ENCODE measurements around the gene APOL4. TPM values are rescaled to one million over a fixed set of nuclear protein-coding genes. Genes with fewer than 3 reads are reported as not detected.
"Not testable (repeated sequence)": the region's sequence is repeated elsewhere in the genome, so short reads cannot be mapped to it uniquely, and the experiment has no call there.

Gene APOL4
- total RNA-seq, 1 donor from 2014 or later: 15.0 TPM

DNA sequence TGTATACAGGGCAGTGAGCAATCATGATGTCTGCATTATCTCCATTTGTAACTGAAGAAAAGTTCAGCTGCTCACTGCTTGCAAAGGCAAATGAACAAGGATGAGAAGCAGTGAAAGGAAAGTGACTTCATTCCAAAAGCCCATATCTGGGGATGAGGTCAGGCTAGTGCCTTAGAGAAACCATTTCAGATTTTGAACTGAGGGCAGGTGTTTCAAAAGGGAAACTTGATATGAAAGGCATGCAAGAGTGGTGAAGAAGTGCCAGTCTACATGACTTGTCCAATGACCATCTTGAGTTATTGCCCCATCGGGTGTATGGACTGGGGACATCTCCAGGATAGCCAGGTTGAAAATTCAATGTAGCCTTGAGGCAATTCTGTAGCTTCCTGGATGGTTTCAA lies 7.3 kb upstream of the APOL4 start:
- Mint-ChIP-seq H3K36me3 (peaks cover 8% of the 10 kb centered on the region), H3K4me1 (peaks cover 41% of the 10 kb centered on the region), H3K9me3 (peaks cover 21% of the 10 kb centered on the region)

DNA sequence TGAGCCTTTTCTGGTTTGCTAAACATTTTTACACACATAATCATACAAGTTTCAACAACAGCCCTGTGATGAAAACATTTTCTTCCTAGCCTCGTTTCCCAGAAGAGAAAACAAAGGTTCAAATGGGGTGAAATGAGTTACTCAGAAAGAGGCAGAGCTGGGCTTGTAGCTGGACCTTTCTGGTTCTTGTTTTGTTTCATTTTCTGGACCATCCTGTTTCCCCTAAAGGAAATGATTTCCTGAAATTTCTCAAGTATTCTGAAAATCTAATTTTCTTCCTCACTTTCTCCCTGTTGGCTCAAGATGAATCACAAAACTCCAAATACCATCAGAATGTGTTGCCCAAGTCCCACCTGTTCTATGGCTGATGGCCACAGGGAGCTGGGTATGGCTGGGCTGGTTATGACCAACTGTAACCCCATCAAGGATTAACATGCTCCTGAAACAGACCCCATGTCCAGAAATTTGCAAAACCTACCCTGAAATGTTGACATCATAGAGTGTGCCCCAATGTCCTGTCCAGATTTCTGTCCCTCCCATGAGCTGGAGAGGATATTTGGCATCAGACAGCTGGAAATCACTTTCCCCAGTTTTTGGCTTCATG lies 6.7 kb upstream of the APOL4 start:
- Mint-ChIP-seq H3K4me3 (no peak overlapping the region), H3K27me3 (ENCODE audit: low read depth) (no peaks in the 10 kb centered on the region), H3K36me3 (peaks cover 8% of the 10 kb centered on the region), H3K4me1 (peaks cover 44% of the 10 kb centered on the region), H3K9me3 (peaks cover 21% of the 10 kb centered on the region), H3K27ac (no peak overlapping the region)
- no peak for DNase-seq (ENCODE audit: low spot score in 2 of 2, unreplicated experiment in 2 of 2)
- TF ChIP-seq, protein P1, sequence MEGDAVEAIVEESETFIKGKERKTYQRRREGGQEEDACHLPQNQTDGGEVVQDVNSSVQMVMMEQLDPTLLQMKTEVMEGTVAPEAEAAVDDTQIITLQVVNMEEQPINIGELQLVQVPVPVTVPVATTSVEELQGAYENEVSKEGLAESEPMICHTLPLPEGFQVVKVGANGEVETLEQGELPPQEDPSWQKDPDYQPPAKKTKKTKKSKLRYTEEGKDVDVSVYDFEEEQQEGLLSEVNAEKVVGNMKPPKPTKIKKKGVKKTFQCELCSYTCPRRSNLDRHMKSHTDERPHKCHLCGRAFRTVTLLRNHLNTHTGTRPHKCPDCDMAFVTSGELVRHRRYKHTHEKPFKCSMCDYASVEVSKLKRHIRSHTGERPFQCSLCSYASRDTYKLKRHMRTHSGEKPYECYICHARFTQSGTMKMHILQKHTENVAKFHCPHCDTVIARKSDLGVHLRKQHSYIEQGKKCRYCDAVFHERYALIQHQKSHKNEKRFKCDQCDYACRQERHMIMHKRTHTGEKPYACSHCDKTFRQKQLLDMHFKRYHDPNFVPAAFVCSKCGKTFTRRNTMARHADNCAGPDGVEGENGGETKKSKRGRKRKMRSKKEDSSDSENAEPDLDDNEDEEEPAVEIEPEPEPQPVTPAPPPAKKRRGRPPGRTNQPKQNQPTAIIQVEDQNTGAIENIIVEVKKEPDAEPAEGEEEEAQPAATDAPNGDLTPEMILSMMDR (IDR thresholded peaks at IDR 0.05; ENCODE audit: unreplicated experiment): no peak

More for the DNA sequence above, 7.3 kb upstream of the APOL4 start:
- Mint-ChIP-seq H3K4me3 (no peak overlapping the region), H3K27ac (no peak overlapping the region), H3K27me3 (ENCODE audit: low read depth) (no peaks in the 10 kb centered on the region)
- DNase-seq (ENCODE audit: low spot score in 2 of 2, unreplicated experiment in 2 of 2): no peak
- TF ChIP-seq, protein P1 (IDR thresholded peaks at IDR 0.05; ENCODE audit: unreplicated experiment): no peak

DNA sequence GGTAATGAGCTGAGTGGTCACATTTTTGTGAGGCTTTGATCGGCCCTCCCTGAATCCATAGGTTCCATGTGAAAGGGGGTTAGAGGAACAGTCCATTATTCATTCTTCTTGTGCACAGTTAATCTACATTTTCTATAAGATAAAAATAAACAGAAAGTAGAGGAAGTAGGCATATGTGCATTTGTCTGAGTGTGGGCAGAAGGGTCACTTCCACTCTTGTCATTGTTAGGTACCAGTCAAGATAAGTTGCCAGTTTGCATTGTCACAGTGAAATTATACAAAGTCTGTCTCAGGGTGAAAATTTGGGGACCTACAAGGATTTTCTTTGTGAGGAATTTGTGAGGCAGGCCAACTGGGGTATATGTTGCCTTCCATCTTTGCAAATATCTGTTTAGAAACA lies 4.6 kb upstream of the APOL4 start:
- no peak for DNase-seq (ENCODE audit: low spot score in 2 of 2, unreplicated experiment in 2 of 2)
- Mint-ChIP-seq H3K27ac (peak overlapping the region; percentile 68), H3K9me3 (peaks cover 20% of the 10 kb centered on the region), H3K4me1 (peaks cover 61% of the 10 kb centered on the region), H3K36me3 (peaks cover 8% of the 10 kb centered on the region), H3K4me3 (no peak overlapping the region), H3K27me3 (ENCODE audit: low read depth) (no peaks in the 10 kb centered on the region)
- TF ChIP-seq, protein P1 (IDR thresholded peaks at IDR 0.05; ENCODE audit: unreplicated experiment): no peak

GRCh38 chr22:36205573-36205972 lies 4.0 kb upstream of the APOL4 start:
- not testable (repeated sequence) for DNase-seq (ENCODE audit: low spot score in 2 of 2, unreplicated experiment in 2 of 2); H3K27ac Mint-ChIP-seq; H3K27me3 Mint-ChIP-seq (ENCODE audit: low read depth); H3K36me3 Mint-ChIP-seq; H3K4me3 Mint-ChIP-seq
- Mint-ChIP-seq H3K4me1 (peaks cover 59% of the 10 kb centered on the region), H3K9me3 (peaks cover 16% of the 10 kb centered on the region)

- Mint-ChIP-seq H3K27ac (peak overlapping the region; percentile 13), H3K27me3 (ENCODE audit: low read depth) (no peaks in the 10 kb centered on the region), H3K36me3 (peaks cover 5% of the 10 kb centered on the region), H3K4me1 (peaks cover 61% of the 10 kb centered on the region), H3K4me3 (no peak overlapping the region), H3K9me3 (peaks cover 8% of the 10 kb centered on the region)
- DNase-seq (ENCODE audit: low spot score in 2 of 2, unreplicated experiment in 2 of 2): no peak
- TF ChIP-seq, protein P1 (IDR thresholded peaks at IDR 0.05; ENCODE audit: unreplicated experiment): no peak
Measured at GRCh38 chr22:36204632-36205015, 3.0 kb upstream of the APOL4 start.

DNA sequence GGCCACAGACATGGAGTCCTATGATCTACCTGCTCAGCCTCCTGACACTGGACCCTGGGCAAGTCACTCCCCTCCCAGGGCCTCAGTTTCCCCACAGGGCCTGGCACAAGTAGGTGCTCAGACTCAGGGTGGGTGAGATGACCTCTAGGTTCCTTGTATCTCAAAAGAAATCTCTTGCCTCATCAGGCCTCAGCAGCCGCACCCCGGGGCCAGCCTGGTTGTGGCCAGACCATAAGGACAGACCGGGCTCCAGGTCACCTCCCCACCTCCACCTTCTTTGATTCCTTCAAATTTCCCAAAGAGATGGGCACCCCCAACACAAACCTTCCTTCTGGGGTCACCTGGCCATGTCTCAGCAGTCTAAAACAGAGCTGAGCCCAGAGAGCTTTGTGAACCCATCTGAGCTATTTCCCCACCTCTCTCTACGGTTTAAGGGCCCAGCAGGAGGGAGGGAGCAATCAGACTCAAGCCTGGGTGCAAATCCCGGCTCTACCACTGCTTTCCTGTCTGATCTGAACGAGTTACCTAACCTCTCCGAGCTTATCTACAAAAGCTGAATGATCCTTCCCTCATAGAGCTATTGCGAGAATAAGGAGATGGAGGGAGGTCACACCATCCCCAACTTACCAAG lies 2.5 kb upstream of the APOL4 start:
- Mint-ChIP-seq H3K9me3 (peaks cover 4% of the 10 kb centered on the region), H3K27me3 (ENCODE audit: low read depth) (no peaks in the 10 kb centered on the region), H3K4me1 (peaks cover 65% of the 10 kb centered on the region), H3K36me3 (peaks cover 1% of the 10 kb centered on the region), H3K4me3 (no peak overlapping the region), H3K27ac (peak overlapping the region; percentile 97)
- TF ChIP-seq, protein P1 (IDR thresholded peaks at IDR 0.05; ENCODE audit: unreplicated experiment): no peak
- no peak for DNase-seq (ENCODE audit: low spot score in 2 of 2, unreplicated experiment in 2 of 2)

DNA sequence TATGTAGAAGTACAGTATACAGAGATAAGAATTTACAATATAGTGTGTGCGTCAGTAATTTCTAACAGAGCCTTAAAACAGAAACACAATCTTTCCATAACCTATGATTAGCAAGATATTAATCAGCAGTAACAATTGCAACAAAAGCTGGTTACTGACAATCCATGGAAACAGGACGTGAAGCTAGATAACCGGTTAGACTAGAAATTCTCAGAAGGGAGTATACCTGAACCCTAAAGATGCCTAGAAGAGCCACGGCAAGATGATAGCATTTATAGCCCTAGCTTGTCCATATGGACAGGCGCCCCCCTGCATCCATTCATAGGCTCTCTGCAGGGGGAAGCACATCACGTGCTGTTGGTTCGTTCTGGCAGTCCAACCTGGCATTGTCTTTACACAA lies 1.8 kb upstream of the APOL4 start:
- peak overlapping the region; percentile 97 for H3K27ac Mint-ChIP-seq
- H3K27me3 Mint-ChIP-seq (ENCODE audit: low read depth); H3K36me3 Mint-ChIP-seq; H3K9me3 Mint-ChIP-seq; DNase-seq (ENCODE audit: low spot score in 2 of 2, unreplicated experiment in 2 of 2): not testable (repeated sequence)
- H3K4me1 Mint-ChIP-seq: peaks cover 68% of the 10 kb centered on the region
- H3K4me3 Mint-ChIP-seq: peak overlapping the region; percentile 36

GRCh38 chr22:36202906-36203305 lies 1.3 kb upstream of the APOL4 start:
- peaks cover 73% of the 10 kb centered on the region for H3K4me1 Mint-ChIP-seq
- H3K27me3 Mint-ChIP-seq (ENCODE audit: low read depth); H3K36me3 Mint-ChIP-seq; H3K9me3 Mint-ChIP-seq: not testable (repeated sequence)
- DNase-seq (ENCODE audit: low spot score in 2 of 2, unreplicated experiment in 2 of 2): peak in 1 of 2 experiments; percentile 57
- H3K4me3 Mint-ChIP-seq: peak overlapping the region; percentile 36
- H3K27ac Mint-ChIP-seq: peak overlapping the region; percentile 97

DNA sequence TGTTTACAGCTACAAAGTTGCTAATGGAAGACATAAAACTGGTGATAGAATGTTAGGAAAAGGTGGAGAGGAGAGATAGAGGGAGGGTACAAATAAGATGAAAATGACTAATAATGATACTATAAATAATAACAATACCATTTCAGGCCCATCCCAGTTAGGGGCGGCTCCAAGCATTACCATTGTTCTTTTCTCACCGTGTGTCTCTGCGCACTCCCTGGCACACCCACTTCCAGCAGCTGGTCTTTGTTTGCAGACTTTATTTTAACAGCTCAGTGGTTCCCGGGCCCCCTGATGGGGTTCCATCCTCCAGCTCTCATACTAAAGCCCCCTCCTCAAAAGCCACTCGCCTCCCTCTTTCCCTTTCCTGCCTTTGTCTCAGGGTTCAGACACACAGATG lies 584 bp downstream of the APOL4 start:
- H3K27ac Mint-ChIP-seq: peak overlapping the region; percentile 73
- DNase-seq (ENCODE audit: low spot score in 2 of 2, unreplicated experiment in 2 of 2); H3K9me3 Mint-ChIP-seq; H3K27me3 Mint-ChIP-seq (ENCODE audit: low read depth); H3K36me3 Mint-ChIP-seq: not testable (repeated sequence)
- H3K4me1 Mint-ChIP-seq: peaks cover 81% of the 10 kb centered on the region
- peak overlapping the region; percentile 44 for H3K4me3 Mint-ChIP-seq

Measured in mesothelial cell of epicardium (in vitro differentiated cells).